Measurements from ENCODE around the gene YRDC.
A peak's percentile ranks its signal among the peaks of the same experiment; 100 is the strongest.

Gene YRDC

GRCh38 chr1:37814252-37814651 is 6.2 kb upstream of the YRDC start:
- ChIA-PET CTCF (no interaction called here), POLR2A (no interaction called here)
- TF ChIP-seq, protein P1, sequence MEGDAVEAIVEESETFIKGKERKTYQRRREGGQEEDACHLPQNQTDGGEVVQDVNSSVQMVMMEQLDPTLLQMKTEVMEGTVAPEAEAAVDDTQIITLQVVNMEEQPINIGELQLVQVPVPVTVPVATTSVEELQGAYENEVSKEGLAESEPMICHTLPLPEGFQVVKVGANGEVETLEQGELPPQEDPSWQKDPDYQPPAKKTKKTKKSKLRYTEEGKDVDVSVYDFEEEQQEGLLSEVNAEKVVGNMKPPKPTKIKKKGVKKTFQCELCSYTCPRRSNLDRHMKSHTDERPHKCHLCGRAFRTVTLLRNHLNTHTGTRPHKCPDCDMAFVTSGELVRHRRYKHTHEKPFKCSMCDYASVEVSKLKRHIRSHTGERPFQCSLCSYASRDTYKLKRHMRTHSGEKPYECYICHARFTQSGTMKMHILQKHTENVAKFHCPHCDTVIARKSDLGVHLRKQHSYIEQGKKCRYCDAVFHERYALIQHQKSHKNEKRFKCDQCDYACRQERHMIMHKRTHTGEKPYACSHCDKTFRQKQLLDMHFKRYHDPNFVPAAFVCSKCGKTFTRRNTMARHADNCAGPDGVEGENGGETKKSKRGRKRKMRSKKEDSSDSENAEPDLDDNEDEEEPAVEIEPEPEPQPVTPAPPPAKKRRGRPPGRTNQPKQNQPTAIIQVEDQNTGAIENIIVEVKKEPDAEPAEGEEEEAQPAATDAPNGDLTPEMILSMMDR (IDR thresholded peaks at IDR 0.05; ENCODE audit: insufficient read depth, low read length, missing control alignments) = no peak
- no peak for DNase-seq (ENCODE audit: low read depth, low spot score)
- no peak overlapping the region for H3K4me3 ChIP-seq (ENCODE audit: low read depth, low read length)

- no peak for DNase-seq (ENCODE audit: low read depth, low spot score)
- CTCF ChIA-PET = no interaction called here
- TF ChIP-seq, protein P1 (IDR thresholded peaks at IDR 0.05; ENCODE audit: insufficient read depth, low read length, missing control alignments) = no peak
- POLR2A ChIA-PET = no interaction called here
- H3K4me3 ChIP-seq (ENCODE audit: low read depth, low read length) = no peak overlapping the region
These were observed 5.6 kb upstream of the YRDC start for GRCh38 chr1:37813529-37814145.

GRCh38 chr1:37811027-37811655 is 3.1 kb upstream of the YRDC start:
- ChIA-PET POLR2A (no interaction called here), CTCF (interaction anchor here (0.6 to 1.3 kb wide), 6 partner anchors 9 to 52 kb away, joined by 3 to 10 read pairs (median 4); no protein-coding TSS in a partner anchor)
- DNase-seq (ENCODE audit: low read depth, low spot score) = no peak
- TF ChIP-seq, protein P1 (IDR thresholded peaks at IDR 0.05; ENCODE audit: insufficient read depth, low read length, missing control alignments) = peak; percentile 87
- H3K4me3 ChIP-seq (ENCODE audit: low read depth, low read length) = no peak overlapping the region

- H3K4me3 ChIP-seq (ENCODE audit: low read depth, low read length) = no peak overlapping the region
- DNase-seq (ENCODE audit: low read depth, low spot score) = no peak
- CTCF ChIA-PET = interaction anchor here (1.0 to 1.1 kb wide), 2 partner anchors 13 to 49 kb away, joined by 4 read pairs; partner anchors contain the start of gene MTF1
- POLR2A ChIA-PET = no interaction called here
- TF ChIP-seq, protein P1 (IDR thresholded peaks at IDR 0.05; ENCODE audit: insufficient read depth, low read length, missing control alignments) = no peak
These were observed 1.9 kb upstream of the YRDC start for GRCh38 chr1:37809942-37810341.

DNA sequence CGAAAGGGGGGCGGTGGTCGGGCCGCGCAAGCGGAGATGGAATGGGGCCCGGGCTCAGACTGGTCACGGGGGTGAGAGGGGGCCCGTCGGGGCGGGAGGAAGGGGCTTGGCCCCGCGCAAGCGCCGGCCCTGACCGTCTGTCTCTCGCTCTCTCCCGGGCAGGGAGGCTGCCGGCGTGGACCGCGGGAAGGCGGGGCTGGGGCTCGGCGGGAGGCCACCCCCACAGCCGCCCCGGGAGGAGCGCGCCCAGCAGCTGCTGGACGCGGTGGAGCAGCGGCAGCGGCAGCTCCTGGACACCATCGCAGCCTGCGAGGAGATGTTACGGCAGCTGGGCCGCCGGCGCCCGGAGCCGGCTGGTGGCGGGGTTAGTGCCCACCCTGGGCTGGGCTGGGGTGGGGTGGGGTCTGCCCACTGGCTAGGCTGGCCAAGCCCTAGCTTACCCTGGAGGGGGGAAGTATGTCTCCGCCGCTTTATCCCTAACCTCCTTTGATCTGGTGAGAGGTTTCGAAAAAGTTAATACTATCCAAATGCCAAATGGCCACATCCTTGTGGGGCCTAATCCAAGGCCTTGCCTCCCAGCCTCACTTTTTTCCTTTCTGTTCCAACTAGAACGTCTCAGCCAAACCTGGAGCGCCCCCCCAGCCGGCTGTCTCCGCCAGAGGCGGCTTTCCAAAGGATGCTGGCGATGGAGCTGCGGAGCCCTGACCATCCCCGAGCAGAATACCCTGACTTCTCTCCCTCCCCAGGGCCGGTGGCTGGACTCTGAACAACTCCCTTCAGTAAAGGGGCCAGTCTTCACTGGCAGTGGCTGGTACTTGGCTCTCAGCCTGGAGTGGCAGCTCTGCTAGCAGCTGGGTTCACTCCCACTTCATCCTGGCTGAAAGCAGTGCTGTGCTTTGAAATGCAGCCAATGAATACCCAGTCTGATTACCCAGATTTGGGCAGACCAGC is 636 bp upstream of the YRDC start:
- TF ChIP-seq, protein P1 (IDR thresholded peaks at IDR 0.05; ENCODE audit: insufficient read depth, low read length, missing control alignments) = no peak
- POLR2A ChIA-PET = interaction anchor here (0.5 to 1.7 kb wide), 12 partner anchors 8 to 1768 kb away, joined by 3 to 13 read pairs (median 4); partner anchors contain the start of genes CDCA8, MTF1 and PABPC4
- DNase-seq (ENCODE audit: low read depth, low spot score) = no peak
- CTCF ChIA-PET = interaction anchor here (1.1 to 1.4 kb wide), 3 partner anchors 9 to 51 kb away, joined by 3 to 7 read pairs (median 4); partner anchors contain the start of gene MTF1
- H3K4me3 ChIP-seq (ENCODE audit: low read depth, low read length) = peak overlapping the region; percentile 84

Data from AG04449 (cell line).